ENCODE results near the gene ATG9B.

Gene ATG9B

DNA sequence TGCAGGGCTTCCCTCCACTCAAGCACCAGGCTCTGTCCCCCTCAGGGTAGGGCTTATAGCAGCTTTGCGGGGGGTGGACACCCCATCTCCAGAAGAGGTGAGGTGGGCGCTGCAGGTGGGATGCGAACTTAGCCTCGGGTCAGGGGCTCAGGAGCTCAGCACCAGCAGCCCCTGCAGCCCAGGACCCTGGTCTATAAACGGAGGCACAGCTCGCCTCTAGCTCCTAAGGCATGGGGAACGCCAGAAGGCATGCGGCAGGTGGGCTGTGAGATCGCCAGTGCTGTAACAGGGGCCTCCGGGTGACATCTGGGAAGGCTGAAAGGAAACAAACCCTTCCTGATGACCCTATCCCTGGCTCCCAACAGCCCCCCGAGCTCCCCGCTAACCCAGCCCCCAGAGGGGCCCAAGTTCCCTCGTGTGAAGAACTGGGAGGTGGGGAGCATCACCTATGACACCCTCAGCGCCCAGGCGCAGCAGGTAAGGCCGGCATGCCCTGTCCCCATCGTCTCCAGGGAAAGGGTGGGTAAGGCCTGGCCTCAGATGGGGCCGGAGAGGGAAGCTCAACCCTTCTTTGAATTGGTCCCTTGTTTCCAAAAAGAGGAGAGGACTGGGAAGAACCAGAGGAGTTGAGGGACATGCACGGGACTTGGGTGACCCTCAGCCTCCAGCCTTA lies 29.3 kb downstream of the ATG9B start:
- TF ChIP-seq, protein P1, sequence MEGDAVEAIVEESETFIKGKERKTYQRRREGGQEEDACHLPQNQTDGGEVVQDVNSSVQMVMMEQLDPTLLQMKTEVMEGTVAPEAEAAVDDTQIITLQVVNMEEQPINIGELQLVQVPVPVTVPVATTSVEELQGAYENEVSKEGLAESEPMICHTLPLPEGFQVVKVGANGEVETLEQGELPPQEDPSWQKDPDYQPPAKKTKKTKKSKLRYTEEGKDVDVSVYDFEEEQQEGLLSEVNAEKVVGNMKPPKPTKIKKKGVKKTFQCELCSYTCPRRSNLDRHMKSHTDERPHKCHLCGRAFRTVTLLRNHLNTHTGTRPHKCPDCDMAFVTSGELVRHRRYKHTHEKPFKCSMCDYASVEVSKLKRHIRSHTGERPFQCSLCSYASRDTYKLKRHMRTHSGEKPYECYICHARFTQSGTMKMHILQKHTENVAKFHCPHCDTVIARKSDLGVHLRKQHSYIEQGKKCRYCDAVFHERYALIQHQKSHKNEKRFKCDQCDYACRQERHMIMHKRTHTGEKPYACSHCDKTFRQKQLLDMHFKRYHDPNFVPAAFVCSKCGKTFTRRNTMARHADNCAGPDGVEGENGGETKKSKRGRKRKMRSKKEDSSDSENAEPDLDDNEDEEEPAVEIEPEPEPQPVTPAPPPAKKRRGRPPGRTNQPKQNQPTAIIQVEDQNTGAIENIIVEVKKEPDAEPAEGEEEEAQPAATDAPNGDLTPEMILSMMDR (IDR thresholded peaks at IDR 0.05; ENCODE audit: low read depth, low read length, missing control alignments): no peak
- Histone ChIP-seq H3K36me3 (replicated peaks) (no peaks in the 10 kb centered on the region), H3K4me3 (ENCODE audit: low read depth, low read length) (no peak overlapping the region), H3K27me3 (replicated peaks) (no peaks in the 10 kb centered on the region), H3K27ac (no peak overlapping the region)
- in situ Hi-C loops (cut with HindIII; ENCODE audit: low pct_ligation_motif_present, low sequenced_read_pairs): no loop called here
- no peak for DNase-seq

DNA sequence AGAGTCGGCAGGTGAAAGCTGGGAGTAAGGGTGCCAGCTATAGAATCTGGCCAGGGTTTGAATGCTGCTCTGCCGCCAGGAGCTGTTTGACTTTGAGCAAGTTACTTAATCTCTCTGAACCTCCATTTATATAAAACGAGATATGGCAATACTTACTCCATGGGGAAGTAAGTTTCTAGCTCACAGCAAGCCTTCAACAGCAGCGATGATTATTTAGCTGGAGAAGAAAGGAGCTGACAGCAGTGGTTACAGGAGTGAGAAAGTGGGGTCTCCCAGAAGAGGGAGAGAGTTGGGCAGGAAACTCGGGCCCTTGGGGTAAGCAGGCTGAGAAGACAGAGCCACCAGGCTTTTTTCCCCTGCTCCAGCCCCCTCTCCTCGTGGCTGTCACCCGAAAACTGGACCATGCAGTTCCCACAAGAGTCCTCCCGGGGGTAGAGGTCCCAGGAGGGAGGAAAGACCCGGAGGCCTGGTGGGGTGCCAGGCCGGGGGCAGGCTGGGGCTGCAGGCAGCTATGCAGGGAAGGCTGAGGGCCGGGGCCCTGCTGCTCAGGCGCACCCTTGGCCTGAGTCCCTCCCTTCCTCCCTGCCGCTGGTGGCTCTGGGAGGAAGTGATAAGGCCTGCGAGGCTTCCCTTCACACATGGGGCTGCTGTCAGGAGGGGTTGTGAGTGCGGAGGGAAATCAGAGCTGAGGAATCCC lies 30.0 kb downstream of the ATG9B start:
- in situ Hi-C loops (cut with HindIII; ENCODE audit: low pct_ligation_motif_present, low sequenced_read_pairs): no loop called here
- no peak for DNase-seq
- TF ChIP-seq, protein P1 (IDR thresholded peaks at IDR 0.05; ENCODE audit: low read depth, low read length, missing control alignments): no peak
- Histone ChIP-seq H3K4me3 (ENCODE audit: low read depth, low read length) (no peak overlapping the region), H3K27ac (no peak overlapping the region), H3K36me3 (replicated peaks) (no peaks in the 10 kb centered on the region), H3K27me3 (replicated peaks) (no peaks in the 10 kb centered on the region)

DNA sequence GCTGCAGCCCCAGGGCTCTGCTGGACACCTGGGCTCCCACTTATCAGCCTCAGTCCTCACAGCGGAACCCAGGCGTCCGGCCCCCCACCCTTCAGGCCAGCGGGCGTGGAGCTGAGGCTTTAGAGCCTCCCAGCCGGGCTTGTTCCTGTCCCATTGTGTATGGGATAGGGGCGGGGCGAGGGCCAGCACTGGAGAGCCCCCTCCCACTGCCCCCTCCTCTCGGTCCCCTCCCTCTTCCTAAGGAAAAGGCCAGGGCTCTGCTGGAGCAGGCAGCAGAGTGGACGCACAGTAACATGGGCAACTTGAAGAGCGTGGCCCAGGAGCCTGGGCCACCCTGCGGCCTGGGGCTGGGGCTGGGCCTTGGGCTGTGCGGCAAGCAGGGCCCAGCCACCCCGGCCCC lies 30.8 kb downstream of the ATG9B start:
- DNase-seq: no peak
- H3K4me3 ChIP-seq (ENCODE audit: low read depth, low read length): no peak overlapping the region
- H3K27me3 ChIP-seq (replicated peaks): no peaks in the 10 kb centered on the region
- TF ChIP-seq, protein P1 (IDR thresholded peaks at IDR 0.05; ENCODE audit: low read depth, low read length, missing control alignments): no peak
- H3K36me3 ChIP-seq (replicated peaks): no peaks in the 10 kb centered on the region
- H3K27ac ChIP-seq: no peak overlapping the region
- in situ Hi-C loops (cut with HindIII; ENCODE audit: low pct_ligation_motif_present, low sequenced_read_pairs): no loop called here

DNA sequence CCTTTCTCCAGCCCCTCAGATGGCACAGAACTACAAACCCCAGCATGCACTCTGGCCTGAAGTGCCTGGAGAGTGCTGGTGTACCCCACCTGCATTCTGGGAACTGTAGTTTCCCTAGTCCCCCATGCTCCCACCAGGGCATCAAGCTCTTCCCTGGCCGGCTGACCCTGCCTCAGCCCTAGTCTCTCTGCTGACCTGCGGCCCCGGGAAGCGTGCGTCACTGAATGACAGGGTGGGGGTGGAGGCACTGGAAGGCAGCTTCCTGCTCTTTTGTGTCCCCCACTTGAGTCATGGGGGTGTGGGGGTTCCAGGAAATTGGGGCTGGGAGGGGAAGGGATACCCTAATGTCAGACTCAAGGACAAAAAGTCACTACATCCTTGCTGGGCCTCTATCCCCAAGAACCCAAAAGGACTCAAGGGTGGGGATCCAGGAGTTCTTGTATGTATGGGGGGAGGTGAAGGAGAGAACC lies 31.4 kb downstream of the ATG9B start:
- Histone ChIP-seq H3K36me3 (replicated peaks) (no peaks in the 10 kb centered on the region), H3K4me3 (ENCODE audit: low read depth, low read length) (no peak overlapping the region), H3K27me3 (replicated peaks) (no peaks in the 10 kb centered on the region), H3K27ac (no peak overlapping the region)
- no peak for DNase-seq
- in situ Hi-C loops (cut with HindIII; ENCODE audit: low pct_ligation_motif_present, low sequenced_read_pairs): no loop called here
- TF ChIP-seq, protein P1 (IDR thresholded peaks at IDR 0.05; ENCODE audit: low read depth, low read length, missing control alignments): no peak

DNA sequence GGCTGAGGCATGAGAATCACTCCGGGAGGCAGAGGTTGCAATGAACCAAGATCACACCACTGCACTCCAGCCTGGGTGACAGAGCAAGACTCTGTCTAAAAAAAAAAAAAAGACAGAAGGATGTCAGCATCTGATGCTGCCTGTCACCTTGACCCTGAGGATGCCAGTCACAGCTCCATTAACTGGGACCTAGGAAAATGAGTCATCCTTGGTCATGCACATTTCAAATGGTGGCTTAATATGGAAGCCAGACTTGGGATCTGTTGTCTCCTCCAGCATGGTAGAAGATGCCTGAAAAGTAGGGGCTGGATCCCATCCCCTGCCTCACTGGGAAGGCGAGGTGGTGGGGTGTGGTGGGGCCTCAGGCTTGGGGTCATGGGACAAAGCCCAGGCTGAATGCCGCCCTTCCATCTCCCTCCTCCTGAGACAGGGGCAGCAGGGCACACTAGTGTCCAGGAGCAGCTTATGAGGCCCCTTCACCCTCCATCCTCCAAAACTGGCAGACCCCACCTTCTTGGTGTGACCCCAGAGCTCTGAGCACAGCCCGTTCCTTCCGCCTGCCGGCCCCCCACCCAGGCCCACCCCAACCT lies 32.1 kb downstream of the ATG9B start:
- Histone ChIP-seq H3K27me3 (replicated peaks) (no peaks in the 10 kb centered on the region), H3K27ac (no peak overlapping the region), H3K36me3 (replicated peaks) (no peaks in the 10 kb centered on the region), H3K4me3 (ENCODE audit: low read depth, low read length) (no peak overlapping the region)
- in situ Hi-C loops (cut with HindIII; ENCODE audit: low pct_ligation_motif_present, low sequenced_read_pairs): no loop called here
- TF ChIP-seq, protein P1 (IDR thresholded peaks at IDR 0.05; ENCODE audit: low read depth, low read length, missing control alignments): no peak
- DNase-seq: no peak
